ENCODE measurements around the gene C11orf24.

The C11orf24 gene

GRCh38 chr11:68270196-68271022 is 1.4 kb downstream of the C11orf24 start:
- in situ Hi-C loops (cut with MboI; ENCODE audit: low sequenced_read_pairs, unreplicated experiment): no loop called here
- no peak for DNase-seq (ENCODE audit: low spot score)
- TF ChIP-seq, protein P1, sequence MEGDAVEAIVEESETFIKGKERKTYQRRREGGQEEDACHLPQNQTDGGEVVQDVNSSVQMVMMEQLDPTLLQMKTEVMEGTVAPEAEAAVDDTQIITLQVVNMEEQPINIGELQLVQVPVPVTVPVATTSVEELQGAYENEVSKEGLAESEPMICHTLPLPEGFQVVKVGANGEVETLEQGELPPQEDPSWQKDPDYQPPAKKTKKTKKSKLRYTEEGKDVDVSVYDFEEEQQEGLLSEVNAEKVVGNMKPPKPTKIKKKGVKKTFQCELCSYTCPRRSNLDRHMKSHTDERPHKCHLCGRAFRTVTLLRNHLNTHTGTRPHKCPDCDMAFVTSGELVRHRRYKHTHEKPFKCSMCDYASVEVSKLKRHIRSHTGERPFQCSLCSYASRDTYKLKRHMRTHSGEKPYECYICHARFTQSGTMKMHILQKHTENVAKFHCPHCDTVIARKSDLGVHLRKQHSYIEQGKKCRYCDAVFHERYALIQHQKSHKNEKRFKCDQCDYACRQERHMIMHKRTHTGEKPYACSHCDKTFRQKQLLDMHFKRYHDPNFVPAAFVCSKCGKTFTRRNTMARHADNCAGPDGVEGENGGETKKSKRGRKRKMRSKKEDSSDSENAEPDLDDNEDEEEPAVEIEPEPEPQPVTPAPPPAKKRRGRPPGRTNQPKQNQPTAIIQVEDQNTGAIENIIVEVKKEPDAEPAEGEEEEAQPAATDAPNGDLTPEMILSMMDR (IDR thresholded peaks at IDR 0.05; ENCODE audit: borderline replicate concordance, control extremely low read depth, extremely low read depth, insufficient read depth, missing control alignments): no peak

DNA sequence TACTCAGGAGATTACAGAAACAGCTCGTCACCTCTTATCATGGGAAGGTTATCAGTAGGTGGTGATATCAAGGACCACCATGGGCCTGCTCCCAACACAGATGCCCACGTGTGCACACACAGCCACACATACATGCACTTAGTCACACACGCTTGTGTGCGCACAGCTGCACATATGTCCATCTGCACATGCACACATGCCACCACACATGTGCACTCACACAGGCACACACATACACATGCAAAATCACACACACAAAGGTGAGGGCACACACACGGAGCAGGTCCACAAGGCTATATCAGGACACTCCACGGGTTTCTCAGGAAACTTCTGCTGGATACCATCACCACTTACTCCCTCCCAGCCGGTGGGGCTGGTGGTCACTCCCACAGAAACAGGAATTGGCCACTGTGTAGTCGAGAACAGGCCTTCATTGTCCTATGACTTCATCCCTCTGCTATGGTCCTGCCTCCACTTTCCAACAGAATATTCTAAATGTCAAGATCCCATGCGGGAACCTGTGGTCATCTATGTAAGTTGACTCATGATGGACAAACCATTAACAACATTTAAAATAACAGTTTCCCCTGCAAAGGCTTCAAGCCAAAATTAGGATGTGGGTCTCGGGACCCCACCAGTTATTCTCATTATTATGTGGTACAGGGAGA is 2.2 kb downstream of the C11orf24 start:
- DNase-seq (ENCODE audit: low spot score): no peak
- in situ Hi-C loops (cut with MboI; ENCODE audit: low sequenced_read_pairs, unreplicated experiment): no loop called here
- TF ChIP-seq, protein P1 (IDR thresholded peaks at IDR 0.05; ENCODE audit: borderline replicate concordance, control extremely low read depth, extremely low read depth, insufficient read depth, missing control alignments): no peak

DNA sequence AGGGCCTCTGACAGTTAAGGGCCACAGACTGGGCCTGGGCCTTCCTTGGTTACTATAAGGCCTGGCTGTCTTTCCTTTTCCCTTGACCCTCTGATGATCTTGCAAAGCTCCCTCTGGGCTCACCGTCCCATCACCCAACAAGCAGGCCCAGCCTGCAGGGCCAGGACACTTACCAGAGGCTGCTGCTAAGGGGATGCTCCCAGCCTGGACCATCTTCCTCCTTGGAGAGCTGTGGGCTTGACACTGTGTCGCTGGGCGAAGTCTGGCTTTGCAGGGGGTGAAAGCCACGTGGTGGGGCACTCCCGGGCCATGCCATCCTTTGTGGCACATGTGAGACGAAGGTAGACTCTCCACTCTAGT is 3.9 kb downstream of the C11orf24 start:
- in situ Hi-C loops (cut with MboI; ENCODE audit: low sequenced_read_pairs, unreplicated experiment): no loop called here
- TF ChIP-seq, protein P1 (IDR thresholded peaks at IDR 0.05; ENCODE audit: borderline replicate concordance, control extremely low read depth, extremely low read depth, insufficient read depth, missing control alignments): no peak
- DNase-seq (ENCODE audit: low spot score): no peak

DNA sequence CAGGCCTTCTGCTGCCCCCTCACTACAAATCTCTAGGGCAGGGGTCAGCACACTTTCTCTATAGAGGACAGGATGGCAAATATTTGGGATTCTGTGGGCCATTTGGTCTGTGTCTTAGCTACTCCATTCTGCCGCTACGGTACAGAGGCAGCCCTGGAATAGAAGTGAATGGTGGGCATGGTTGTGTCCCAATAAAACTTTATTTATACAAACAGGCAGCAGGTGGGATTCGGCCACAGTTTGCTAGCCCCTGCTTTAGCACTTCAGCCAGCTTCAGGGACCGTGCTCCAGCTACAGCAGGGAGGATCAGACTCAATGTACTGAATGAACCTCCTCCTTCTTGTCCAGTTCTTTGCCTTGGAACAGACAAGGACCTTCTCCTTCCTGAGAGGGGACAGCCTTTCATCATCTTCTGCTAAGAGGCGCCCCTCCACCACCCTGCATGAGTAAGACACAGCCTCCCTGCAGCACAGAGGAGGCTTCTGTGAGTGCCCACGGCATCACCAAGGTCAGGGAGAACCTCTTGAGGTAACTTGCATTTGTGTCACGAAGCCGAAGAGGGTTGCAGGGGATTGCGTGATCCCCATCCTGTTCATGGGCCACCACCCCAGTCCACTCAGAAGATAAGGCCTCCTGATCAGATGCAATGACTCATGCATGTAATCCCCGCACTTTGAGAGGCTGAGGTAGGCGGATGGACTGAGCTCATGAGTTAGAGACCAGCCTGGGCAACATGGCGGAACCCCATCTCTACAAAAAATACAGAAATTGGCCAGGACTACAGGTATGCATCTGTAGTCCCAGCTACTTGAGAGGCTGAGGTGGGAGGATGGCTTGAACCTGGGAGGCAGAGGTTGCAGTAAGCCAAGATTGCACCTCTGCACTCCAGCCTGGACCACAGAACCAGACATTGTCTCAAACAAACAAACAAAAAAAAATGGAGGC is 4.6 kb downstream of the C11orf24 start:
- TF ChIP-seq, protein P1 (IDR thresholded peaks at IDR 0.05; ENCODE audit: borderline replicate concordance, control extremely low read depth, extremely low read depth, insufficient read depth, missing control alignments): no peak
- in situ Hi-C loops (cut with MboI; ENCODE audit: low sequenced_read_pairs, unreplicated experiment): no loop called here
- no peak for DNase-seq (ENCODE audit: low spot score)

DNA sequence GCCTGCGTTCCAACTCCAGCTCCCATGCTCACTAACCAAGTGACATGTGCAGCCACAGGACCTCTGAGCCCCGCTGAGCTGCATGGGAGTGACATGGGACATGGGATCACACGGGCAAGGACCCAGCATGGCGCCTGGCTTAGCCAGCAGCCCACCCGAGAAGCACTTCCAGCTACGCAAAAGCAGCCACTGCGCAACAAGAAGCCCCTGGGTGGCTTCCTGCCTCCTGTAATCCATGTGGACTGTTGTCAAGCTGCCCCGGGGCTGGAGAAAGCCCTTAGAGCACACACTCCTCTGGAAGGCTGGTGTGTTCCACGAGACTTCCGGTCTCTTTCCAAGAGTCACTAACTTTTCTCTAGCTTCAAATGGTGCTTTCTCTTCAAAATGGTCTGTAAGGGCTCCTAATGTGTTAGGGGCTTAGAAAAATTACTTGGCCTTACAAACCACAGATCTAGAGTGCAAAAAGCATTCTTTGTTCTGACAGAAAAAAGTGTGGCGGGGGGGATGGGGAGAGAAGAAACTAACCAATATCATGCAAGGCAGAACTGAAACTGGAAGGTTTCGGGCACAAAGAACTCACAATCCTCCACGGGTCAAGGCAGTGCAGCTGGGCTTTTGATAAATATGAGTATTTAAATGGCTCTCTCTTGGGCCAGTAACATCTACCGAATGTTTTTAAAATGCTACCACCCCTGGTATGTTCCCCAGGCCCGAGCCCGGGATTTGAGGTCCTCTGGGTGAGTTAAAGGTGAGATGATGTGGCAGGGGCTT is 5.5 kb downstream of the C11orf24 start:
- in situ Hi-C loops (cut with MboI; ENCODE audit: low sequenced_read_pairs, unreplicated experiment): no loop called here
- TF ChIP-seq, protein P1 (IDR thresholded peaks at IDR 0.05; ENCODE audit: borderline replicate concordance, control extremely low read depth, extremely low read depth, insufficient read depth, missing control alignments): no peak
- DNase-seq (ENCODE audit: low spot score): peak; percentile 85

All from GM13976 (cell line).